H1 (cell line): ENCODE data around the gene PNO1. TPM values are rescaled to one million over a fixed set of nuclear protein-coding genes. Genes with fewer than 3 reads are reported as not detected.

Experiments
- E2F6 ChIP-seq: IDR thresholded peaks from 2 replicates; pipeline ENCODE4 v1.6.1; 2012; ENCODE audit warnings: inconsistent platforms
- SIRT6 ChIP-seq: IDR thresholded peaks from one replicate; pipeline ENCODE4 v1.7.1; 2012; ENCODE audit warnings: low read length, inconsistent platforms
- SP4 ChIP-seq: IDR thresholded peaks from 2 replicates; pipeline ENCODE4 v1.6.1; 2012; ENCODE audit warnings: low read length, inconsistent platforms
- polyA plus RNA-seq, 7 experiments: library from polyadenylated mRNA; depleted of rRNA in 3 of 7; stranded (reverse) in 5 of 7; unstranded in 2 of 7; fragments of >200 nt in 5 of 7; fragments of 200-250 nt in 2 of 7; gene quantifications; 1 replicate in 5 of 7; 2 replicates in 1 of 7; 4 replicates in 1 of 7; pipeline versions ENCODE4 v1.2.1 to v1.2.3, GENCODE V29; 2011 to 2013; ENCODE audit warnings: missing spikeins in 2 of 7, mixed read lengths in 2 of 7
- total RNA-seq: library from RNA; stranded (reverse); fragmentation: NEBNext Ultra II Directional; extraction: Animal tissue kit (Norgen Biotek cat#: 25700); gene quantifications from 2 replicates; pipeline ENCODE4 v1.2.1, GENCODE V29; 2021

PNO1 gene
- total and polyA plus RNA-seq, 2 of the 8 experiments (the other 6 are each of a cell fraction or from before 2014, with no cell fraction given) = 18.6 to 33.2 TPM

- TF ChIP-seq E2F6 (no peak), SIRT6 (no peak), SP4 (no peak)
Observed at GRCh38 chr2:68189991-68190784, 32.5 kb downstream of the PNO1 start (continued).
